ENCODE measurements around the gene NOP14.
A peak's percentile ranks its signal among the peaks of the same experiment; 100 is the strongest.

NOP14 gene

DNA sequence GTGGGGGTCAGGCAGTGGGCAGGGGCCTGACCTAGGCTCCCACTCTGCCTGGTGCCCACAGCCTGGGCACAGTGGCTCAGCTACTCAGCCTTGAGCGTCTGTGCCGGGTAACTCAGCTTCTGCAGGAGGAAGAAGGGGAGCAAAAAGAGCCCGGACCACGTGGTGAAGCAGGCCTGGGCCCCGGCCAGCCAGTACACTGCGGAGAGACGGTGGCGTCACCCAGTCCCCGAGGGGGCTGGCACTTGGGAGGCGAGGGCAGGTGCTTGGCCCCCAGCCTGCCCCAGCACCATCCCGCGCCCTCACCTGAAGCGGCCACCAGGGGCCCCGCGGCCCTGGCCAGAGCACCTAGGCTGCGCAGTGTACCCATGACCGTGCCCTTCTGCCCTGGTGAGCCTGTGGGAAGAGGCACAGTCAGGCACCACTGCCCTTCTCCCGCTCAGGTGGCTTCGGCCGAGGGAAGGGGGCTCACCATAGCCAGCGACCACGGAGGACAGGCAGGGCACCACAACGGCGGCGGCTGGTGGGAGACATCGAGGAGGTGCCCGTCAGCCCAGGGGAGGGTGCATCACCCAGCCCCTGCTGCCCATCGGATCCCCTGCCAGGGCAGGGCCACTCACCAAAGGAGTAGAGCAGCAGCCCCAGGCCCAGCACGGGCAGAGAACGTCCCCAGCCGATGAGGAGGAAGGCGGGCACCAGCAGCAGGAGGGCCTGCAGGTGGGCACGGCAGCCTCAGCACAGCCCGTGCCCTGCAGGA, 32.3 kb downstream of the NOP14 start:
- H3K36me3 ChIP-seq (ENCODE audit: control insufficient read depth, insufficient read depth, low read length): peaks cover 33% of the 10 kb centered on the region
- peak overlapping the region; percentile 80 for H3K4me3 ChIP-seq (replicated peaks; ENCODE audit: low read depth, low read length)
- no peaks in the 10 kb centered on the region for H3K27me3 ChIP-seq (replicated peaks; ENCODE audit: control insufficient read depth, insufficient read depth, low read length)
- TF ChIP-seq, protein P1, sequence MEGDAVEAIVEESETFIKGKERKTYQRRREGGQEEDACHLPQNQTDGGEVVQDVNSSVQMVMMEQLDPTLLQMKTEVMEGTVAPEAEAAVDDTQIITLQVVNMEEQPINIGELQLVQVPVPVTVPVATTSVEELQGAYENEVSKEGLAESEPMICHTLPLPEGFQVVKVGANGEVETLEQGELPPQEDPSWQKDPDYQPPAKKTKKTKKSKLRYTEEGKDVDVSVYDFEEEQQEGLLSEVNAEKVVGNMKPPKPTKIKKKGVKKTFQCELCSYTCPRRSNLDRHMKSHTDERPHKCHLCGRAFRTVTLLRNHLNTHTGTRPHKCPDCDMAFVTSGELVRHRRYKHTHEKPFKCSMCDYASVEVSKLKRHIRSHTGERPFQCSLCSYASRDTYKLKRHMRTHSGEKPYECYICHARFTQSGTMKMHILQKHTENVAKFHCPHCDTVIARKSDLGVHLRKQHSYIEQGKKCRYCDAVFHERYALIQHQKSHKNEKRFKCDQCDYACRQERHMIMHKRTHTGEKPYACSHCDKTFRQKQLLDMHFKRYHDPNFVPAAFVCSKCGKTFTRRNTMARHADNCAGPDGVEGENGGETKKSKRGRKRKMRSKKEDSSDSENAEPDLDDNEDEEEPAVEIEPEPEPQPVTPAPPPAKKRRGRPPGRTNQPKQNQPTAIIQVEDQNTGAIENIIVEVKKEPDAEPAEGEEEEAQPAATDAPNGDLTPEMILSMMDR (IDR thresholded peaks at IDR 0.05; ENCODE audit: insufficient read depth, low read length, poor library complexity, severe bottlenecking): peak; percentile 20
- no peak for DNase-seq (ENCODE audit: extremely low read depth, insufficient read length)

DNA sequence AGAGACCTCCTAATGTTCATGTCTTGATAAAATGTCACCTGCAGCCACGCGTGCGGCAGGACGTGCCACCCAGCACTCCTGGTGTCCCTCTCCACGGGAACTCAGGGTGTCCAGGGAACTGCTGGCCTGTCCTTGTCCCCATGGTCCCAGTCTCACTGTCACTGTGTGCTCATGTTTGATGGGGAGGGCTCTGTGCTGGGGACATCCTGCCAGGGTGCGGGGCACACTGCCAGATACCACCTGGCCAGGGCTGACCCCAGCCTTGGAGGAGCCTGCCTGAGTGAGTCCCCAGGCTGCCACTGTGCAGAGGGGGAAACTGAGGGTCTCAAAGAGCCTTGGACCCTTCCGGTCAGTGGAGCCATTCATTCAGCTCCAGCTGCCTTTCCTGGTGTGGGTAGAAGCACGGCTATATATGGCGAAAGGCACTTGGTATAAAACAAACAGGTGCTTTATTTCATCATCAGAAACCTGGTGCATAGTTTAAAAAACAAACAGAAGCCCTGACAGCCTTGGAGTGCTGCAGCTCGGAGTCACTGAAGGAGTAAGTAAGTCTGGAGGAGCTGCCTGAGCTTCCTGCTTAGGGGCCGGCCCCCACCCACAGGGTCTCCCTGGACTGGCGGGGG, 33.0 kb downstream of the NOP14 start:
- Histone ChIP-seq H3K4me3 (replicated peaks; ENCODE audit: low read depth, low read length) (no peak overlapping the region), H3K27me3 (replicated peaks; ENCODE audit: control insufficient read depth, insufficient read depth, low read length) (no peaks in the 10 kb centered on the region), H3K36me3 (ENCODE audit: control insufficient read depth, insufficient read depth, low read length) (peaks cover 33% of the 10 kb centered on the region)
- no peak for DNase-seq (ENCODE audit: extremely low read depth, insufficient read length)
- TF ChIP-seq, protein P1 (IDR thresholded peaks at IDR 0.05; ENCODE audit: insufficient read depth, low read length, poor library complexity, severe bottlenecking): peak; percentile 1

DNA sequence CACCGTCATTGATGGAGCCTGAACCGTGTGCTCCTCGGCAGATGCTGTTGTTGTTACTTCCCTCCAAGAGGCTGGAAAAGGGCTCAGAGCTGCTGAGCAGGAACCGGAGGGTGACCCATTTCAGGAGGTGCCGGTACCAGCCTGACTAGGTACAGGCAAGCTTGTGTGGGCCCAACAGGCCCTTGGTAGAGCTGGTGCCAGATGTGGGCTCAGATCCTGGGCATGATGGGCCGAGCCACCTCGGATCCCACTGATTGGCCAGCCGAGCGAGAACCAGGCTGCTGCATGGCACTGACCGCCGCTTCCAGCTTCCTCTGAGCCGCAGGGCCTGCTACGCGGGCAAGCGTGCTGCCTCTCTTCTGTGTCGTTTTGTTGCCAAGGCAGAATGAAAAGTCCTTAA, 33.7 kb downstream of the NOP14 start:
- TF ChIP-seq, protein P1 (IDR thresholded peaks at IDR 0.05; ENCODE audit: insufficient read depth, low read length, poor library complexity, severe bottlenecking): no peak
- Histone ChIP-seq H3K4me3 (replicated peaks; ENCODE audit: low read depth, low read length) (no peak overlapping the region), H3K36me3 (ENCODE audit: control insufficient read depth, insufficient read depth, low read length) (peaks cover 39% of the 10 kb centered on the region), H3K27me3 (replicated peaks; ENCODE audit: control insufficient read depth, insufficient read depth, low read length) (no peaks in the 10 kb centered on the region)
- no peak for DNase-seq (ENCODE audit: extremely low read depth, insufficient read length)

- no peak for DNase-seq (ENCODE audit: extremely low read depth, insufficient read length)
- no peak overlapping the region for H3K4me3 ChIP-seq (replicated peaks; ENCODE audit: low read depth, low read length)
- TF ChIP-seq, protein P1 (IDR thresholded peaks at IDR 0.05; ENCODE audit: insufficient read depth, low read length, poor library complexity, severe bottlenecking): no peak
- peaks cover 47% of the 10 kb centered on the region for H3K36me3 ChIP-seq (ENCODE audit: control insufficient read depth, insufficient read depth, low read length)
- no peaks in the 10 kb centered on the region for H3K27me3 ChIP-seq (replicated peaks; ENCODE audit: control insufficient read depth, insufficient read depth, low read length)
These were observed 34.7 kb downstream of the NOP14 start for GRCh38 chr4:2928242-2929176.

DNA sequence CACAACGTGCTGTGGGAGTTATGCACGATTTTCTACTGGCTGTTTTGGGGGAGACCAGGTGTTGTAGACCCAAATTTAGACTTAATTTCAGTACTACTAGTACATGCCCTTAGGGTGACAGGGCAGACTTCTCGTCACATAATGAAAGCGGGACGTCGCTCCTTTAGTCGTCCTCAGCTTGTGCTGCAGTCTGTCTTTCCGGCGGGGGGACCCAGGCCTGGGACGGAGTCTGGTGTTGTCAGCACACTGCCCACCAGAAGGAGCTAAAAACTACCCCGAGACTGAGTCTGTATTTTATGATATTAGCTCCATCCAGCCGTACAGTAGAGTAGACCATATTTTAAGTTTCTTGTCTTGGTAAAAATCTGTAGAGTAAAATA, 35.5 kb downstream of the NOP14 start:
- Histone ChIP-seq H3K4me3 (replicated peaks; ENCODE audit: low read depth, low read length) (no peak overlapping the region), H3K36me3 (ENCODE audit: control insufficient read depth, insufficient read depth, low read length) (peaks cover 50% of the 10 kb centered on the region), H3K27me3 (replicated peaks; ENCODE audit: control insufficient read depth, insufficient read depth, low read length) (no peaks in the 10 kb centered on the region)
- no peak for DNase-seq (ENCODE audit: extremely low read depth, insufficient read length)
- TF ChIP-seq, protein P1 (IDR thresholded peaks at IDR 0.05; ENCODE audit: insufficient read depth, low read length, poor library complexity, severe bottlenecking): no peak

Measured in GM06990 (cell line).